Effector memory CD4-positive, alpha-beta T cell (primary cell): ENCODE measurements around the gene TINAGL1.

ENCODE experiments used
- DNase-seq, 3 donors: peaks; one replicate each; pipeline ENCODE4 v3.0.0-alpha.2; 2020
- H3K27ac ChIP-seq: 2 replicates; pipeline ENCODE4 v1.7.0; 2013; ENCODE audit warnings: mild to moderate bottlenecking, low read length, moderate library complexity; ENCODE audit not compliant: insufficient read depth, poor library complexity, severe bottlenecking
- H3K27me3 ChIP-seq: replicated peaks from 2 replicates; pipeline ENCODE4 v1.7.0; 2013; ENCODE audit warnings: mild to moderate bottlenecking, low read length; ENCODE audit not compliant: insufficient read depth, control insufficient read depth, poor library complexity, severe bottlenecking
- H3K36me3 ChIP-seq: 2 replicates; pipeline ENCODE4 v1.7.0; 2013; ENCODE audit warnings: mild to moderate bottlenecking, low read length, moderate library complexity; ENCODE audit not compliant: control insufficient read depth, insufficient read depth
- H3K4me1 ChIP-seq: 2 replicates; pipeline ENCODE4 v1.7.0; 2013; ENCODE audit warnings: low read length, mild to moderate bottlenecking; ENCODE audit not compliant: control insufficient read depth, insufficient read depth, poor library complexity, severe bottlenecking
- H3K4me3 ChIP-seq: 2 replicates; pipeline ENCODE4 v1.7.0; 2013; ENCODE audit warnings: low read length, low read depth, mild to moderate bottlenecking; ENCODE audit not compliant: insufficient read depth, poor library complexity, severe bottlenecking
- H3K9me3 ChIP-seq: 2 replicates; pipeline ENCODE4 v1.7.0; 2013; ENCODE audit warnings: mild to moderate bottlenecking, low read length, moderate library complexity; ENCODE audit not compliant: control insufficient read depth

The TINAGL1 gene

DNA sequence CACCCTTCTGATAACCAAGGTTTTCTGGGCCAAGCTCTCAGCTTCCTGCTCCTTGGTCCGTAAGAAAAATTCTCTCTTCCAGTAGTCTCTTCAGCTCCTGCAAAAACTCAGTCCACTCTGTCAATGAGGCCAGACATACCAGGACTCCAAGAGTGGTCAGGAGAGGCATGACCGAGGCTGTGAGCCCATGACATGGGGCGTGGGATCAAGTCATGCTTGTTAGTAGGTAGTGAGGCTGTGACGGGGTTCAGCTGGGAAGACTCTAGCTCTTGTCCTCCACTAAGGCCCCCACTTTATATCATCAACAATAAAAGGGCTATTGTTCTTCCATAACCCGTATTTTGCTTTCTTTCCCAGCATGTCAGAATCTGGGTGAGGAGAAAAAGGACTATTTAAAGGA is 31.0 kb downstream of the TINAGL1 start:
- no peaks in the 10 kb centered on the region for H3K9me3 ChIP-seq
- no peak for DNase-seq

DNA sequence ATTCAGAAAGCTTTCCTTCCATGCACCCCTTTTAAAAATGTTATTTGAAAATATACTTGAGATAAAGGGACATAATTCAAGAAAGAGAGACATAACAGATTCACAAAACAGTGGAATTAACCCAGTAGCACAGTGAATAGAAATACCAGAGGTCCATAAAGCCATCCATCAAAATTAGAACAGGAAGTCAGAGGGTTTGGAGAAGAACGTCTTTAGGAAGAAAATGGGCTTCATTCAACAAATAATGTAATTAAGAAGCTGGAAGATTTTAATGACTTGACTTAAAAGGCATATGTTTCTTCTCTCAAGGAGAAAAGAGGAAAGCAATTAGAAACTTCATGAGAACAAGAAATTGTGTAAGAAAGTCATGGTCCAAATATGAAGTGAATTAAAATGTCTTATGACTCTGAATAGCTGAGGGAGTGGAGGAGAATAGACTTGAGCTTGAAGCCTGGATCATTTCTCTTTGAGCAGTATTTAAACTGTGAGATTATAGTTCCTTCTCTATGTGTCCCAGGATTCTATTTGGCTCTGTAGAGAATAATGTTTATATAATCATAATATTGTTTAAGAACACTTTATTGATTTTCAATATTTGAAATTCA is 33.3 kb downstream of the TINAGL1 start:
- H3K4me1 ChIP-seq, result no peaks in the 10 kb centered on the region
- H3K9me3 ChIP-seq, result no peaks in the 10 kb centered on the region
- H3K27me3 ChIP-seq, result no peaks in the 10 kb centered on the region
- no peak for DNase-seq
- no peak overlapping the region for H3K27ac ChIP-seq
- no peaks in the 10 kb centered on the region for H3K36me3 ChIP-seq
- H3K4me3 ChIP-seq, result no peak overlapping the region

More for the DNA sequence above, 31.0 kb downstream of the TINAGL1 start:
- Histone ChIP-seq H3K27ac (no peak overlapping the region), H3K27me3 (no peaks in the 10 kb centered on the region), H3K4me1 (no peaks in the 10 kb centered on the region), H3K36me3 (no peaks in the 10 kb centered on the region), H3K4me3 (no peak overlapping the region)

DNA sequence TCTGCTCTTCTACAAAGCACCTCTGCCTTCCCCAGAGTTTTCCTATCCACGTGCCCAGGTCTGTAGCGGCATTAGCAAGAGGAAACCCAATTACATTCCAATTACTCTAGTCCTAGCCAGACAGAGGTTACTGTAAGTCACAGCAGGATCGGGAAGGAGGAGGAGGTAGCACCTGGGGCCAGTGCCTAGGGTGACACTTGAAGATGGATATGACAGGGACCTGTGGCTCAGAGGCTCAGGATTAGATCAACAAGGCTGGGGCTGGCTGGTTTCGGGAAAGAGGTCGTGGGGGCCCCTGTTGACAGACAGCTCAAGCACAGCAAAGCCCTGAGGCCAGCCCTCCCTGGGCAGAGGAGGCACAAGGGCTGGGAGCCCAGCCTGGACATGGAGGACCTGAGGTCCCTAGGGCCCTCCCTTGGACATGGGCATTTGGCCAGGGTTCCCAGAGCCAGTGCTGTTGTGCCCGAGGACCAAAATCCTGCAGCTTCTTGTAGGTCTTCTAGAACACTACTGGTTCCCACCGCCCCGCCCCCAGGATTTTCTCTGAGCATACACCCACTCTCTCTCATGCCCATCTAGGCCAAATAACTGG is 38.2 kb downstream of the TINAGL1 start:
- H3K36me3 ChIP-seq, result no peaks in the 10 kb centered on the region
- H3K27me3 ChIP-seq, result peaks cover 9% of the 10 kb centered on the region
- no peaks in the 10 kb centered on the region for H3K9me3 ChIP-seq
- H3K4me3 ChIP-seq, result no peak overlapping the region
- DNase-seq, result no peak
- H3K4me1 ChIP-seq, result peaks cover 10% of the 10 kb centered on the region
- no peak overlapping the region for H3K27ac ChIP-seq

DNA sequence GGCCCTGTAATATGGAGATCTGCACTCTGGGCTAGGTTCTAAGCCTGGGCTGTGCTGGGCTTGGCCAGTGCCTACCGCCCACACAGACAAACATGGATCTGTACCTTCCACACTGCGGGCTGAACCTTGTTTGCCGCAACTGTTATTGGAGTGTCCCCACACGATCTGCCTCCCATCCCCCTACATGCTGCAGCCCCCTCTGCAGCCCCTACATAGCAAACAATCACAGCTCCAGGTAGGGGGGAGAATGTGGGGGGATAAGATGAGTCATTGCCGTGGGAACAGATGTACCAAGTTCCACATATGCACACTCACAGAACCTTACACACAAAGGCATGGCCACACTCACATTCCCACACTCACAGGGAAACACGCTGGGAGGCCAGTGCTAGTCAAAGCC is 39.1 kb downstream of the TINAGL1 start:
- Histone ChIP-seq H3K27ac (no peak overlapping the region), H3K4me1 (peaks cover 10% of the 10 kb centered on the region), H3K4me3 (no peak overlapping the region), H3K9me3 (no peaks in the 10 kb centered on the region), H3K27me3 (peaks cover 9% of the 10 kb centered on the region), H3K36me3 (no peaks in the 10 kb centered on the region)
- no peak for DNase-seq

DNA sequence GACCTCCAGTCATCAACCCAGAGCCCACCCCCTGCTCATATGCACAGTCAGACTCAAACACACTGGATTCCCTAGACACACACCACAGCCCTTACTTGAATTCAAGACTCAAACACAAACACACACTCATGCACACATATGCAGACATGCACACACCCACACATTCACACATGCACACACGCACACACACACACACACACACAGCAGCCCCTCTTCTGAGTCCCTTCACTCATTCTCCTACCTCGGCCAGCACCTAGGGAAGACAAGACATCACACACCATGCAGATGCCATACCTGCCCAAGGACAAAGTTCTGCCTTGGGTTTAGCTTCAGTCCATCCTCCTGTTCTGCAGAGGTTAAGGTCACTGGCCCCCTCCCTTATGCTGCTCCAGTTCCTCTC is 39.6 kb downstream of the TINAGL1 start:
- H3K27ac ChIP-seq, result no peak overlapping the region
- H3K4me1 ChIP-seq, result peaks cover 10% of the 10 kb centered on the region
- no peaks in the 10 kb centered on the region for H3K9me3 ChIP-seq
- H3K36me3 ChIP-seq, result no peaks in the 10 kb centered on the region
- H3K4me3 ChIP-seq, result no peak overlapping the region
- H3K27me3 ChIP-seq, result peaks cover 9% of the 10 kb centered on the region
- DNase-seq, result no peak

DNA sequence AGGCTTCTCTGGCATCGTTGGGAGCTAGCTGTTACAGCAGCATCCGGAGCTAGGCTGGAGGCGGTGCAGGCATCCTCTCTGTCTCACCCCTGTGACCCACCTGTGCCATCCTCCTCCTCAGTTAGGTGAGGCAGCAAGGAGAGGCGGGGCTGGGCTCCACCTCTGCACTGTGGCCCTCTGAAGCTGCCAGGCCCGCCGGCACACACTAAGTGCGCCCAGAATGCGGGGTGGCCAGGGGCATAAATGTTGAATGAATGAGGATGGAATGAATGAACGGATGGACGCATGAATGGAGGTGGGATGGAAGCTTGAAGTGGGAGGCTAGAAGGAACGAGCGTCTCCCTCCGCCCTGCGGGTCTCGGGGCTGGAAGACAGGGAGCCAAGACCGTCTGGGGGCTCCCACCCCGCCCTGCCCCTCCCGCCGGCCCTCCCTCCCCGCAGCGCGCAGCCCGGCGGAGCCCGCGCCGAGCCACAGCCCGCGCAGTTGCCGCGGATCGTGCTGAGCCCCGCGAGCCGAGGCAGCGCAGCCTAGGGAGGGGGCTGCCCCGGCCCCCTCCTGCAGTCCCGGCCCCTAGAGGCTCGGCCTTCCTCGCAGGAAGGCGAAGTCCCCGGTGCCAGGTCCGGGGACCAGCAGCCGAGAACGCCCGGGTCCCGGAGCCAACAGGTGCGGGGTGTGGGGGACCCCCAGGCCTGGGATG is 41.1 kb downstream of the TINAGL1 start, which contains the start of gene HCRTR1:
TSS of gene HCRTR1 (plus strand) at position 472 of the 698 bp plus-strand sequence. CDS start 1,504 bp downstream, outside the sequence.
- Histone ChIP-seq H3K36me3 (no peaks in the 10 kb centered on the region), H3K9me3 (no peaks in the 10 kb centered on the region), H3K27me3 (peaks cover 9% of the 10 kb centered on the region), H3K27ac (no peak within 1 kb of the TSS), H3K4me3 (peak within 1 kb of the TSS; percentile 46), H3K4me1 (peaks cover 10% of the 10 kb centered on the region)
- DNase-seq, result no peak

DNA sequence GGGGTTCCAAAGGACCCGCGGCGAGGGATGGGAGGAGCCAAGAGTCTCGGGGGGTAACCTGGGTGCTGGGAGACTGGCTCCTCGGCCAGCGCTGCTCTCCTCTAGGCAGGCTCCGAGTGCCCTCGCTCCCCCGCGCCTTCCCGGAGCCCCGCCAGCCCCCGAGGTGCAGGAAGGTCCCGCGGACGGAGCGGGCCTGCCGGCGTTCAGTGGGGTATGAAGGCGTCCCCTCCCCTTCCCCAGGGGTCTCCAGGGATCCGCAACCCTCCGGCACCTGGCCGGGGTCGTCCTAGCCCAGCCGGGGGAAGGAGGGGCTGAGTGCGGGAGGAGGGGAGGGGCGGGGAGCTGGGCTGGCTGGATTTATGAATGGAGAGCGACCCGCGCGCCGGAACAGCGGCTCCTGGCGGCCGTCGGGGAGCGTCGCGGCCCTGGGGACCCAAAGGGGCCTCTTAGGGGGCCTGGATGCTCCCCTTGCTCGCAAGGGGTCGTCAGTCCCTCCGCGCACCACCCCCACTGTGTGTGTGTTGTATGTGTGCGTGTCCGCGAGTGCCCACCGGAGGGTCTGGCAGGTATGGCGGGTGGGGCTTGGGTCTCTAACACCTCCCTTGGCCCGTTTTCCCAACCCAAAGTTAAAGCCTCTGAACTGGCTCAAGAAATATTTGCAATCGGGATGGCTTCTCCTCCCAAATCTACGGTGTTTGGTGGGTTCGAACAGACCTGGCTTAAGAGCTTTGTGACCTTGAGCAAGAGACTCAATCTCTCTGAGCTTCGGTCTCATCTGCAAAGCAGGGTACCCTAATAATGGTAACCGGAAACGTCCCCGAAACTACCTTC is 41.8 kb downstream of the TINAGL1 start:
- Histone ChIP-seq H3K27me3 (peaks cover 9% of the 10 kb centered on the region), H3K9me3 (no peaks in the 10 kb centered on the region), H3K4me3 (peak overlapping the region; percentile 46), H3K27ac (no peak overlapping the region), H3K4me1 (peaks cover 10% of the 10 kb centered on the region), H3K36me3 (no peaks in the 10 kb centered on the region)
- no peak for DNase-seq

DNA sequence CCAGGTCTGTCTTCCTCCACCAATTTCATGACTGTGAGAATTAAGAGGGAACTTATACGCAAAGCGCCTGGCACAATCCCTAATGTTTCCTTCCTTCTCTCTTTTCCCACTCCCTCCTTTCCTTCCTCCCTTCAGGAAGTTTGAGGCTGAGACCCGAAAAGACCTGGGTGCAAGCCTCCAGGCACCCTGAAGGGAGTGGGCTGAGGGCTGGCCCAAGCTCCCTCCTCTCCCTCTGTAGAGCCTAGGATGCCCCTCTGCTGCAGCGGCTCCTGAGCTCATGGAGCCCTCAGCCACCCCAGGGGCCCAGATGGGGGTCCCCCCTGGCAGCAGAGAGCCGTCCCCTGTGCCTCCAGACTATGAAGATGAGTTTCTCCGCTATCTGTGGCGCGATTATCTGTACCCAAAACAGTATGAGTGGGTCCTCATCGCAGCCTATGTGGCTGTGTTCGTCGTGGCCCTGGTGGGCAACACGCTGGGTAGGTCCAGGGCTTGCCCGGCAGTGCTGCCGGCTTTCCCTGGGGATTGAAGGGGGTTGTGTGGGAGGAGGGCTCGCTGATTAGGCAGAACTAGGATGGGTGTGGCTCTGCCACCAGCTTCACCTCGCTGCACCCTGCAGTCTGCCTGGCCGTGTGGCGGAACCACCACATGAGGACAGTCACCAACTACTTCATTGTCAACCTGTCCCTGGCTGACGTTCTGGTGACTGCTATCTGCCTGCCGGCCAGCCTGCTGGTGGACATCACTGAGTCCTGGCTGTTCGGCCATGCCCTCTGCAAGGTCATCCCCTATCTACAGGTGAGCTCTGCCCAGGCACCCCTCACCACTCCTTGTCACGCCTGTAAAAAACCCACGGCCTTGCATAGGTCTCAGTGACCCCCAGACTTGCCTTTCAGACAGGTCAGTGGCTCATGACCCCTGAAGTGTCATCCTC is 42.9 kb downstream of the TINAGL1 start:
- Histone ChIP-seq H3K4me1 (peaks cover 10% of the 10 kb centered on the region), H3K27ac (no peak overlapping the region), H3K27me3 (peaks cover 9% of the 10 kb centered on the region), H3K9me3 (no peaks in the 10 kb centered on the region), H3K4me3 (no peak overlapping the region), H3K36me3 (no peaks in the 10 kb centered on the region)
- no peak for DNase-seq
